ENCODE results near the gene MGMT. TPM values are rescaled to one million over a fixed set of nuclear protein-coding genes. Genes with fewer than 3 reads are reported as not detected.

The MGMT gene
- total and polyA plus RNA-seq, 2 experiments from 2014 or later: 19.3 to 21.9 TPM

- Mint-ChIP-seq H3K4me3 (no peak overlapping the region), H3K36me3 (ENCODE audit: low read depth) (peaks cover 10% of the 10 kb centered on the region), H3K27me3 (ENCODE audit: insufficient read depth, low read depth, poor library complexity) (peaks cover 9% of the 10 kb centered on the region), H3K9me3 (peaks cover 9% of the 10 kb centered on the region), H3K27ac (no peak overlapping the region), H3K4me1 (peaks cover 25% of the 10 kb centered on the region)
- no peak overlapping the region for H3K4me2 ChIP-seq
- H3K79me2 ChIP-seq (replicated peaks; ENCODE audit: insufficient read depth): 0 out of 2 replicates have a peak, but pooled peaks cover 3% of the 10 kb centered on the region
- no peaks in the 10 kb centered on the region; the same call in 1 of the 2 replicates for H4K20me1 ChIP-seq (replicated peaks; ENCODE audit: insufficient read depth)
- no peak overlapping the region for H3K27ac ChIP-seq (ENCODE audit: low read depth)
- TF ChIP-seq ZNF331 (CRISPR knock-in tag; IDR thresholded peaks at IDR 0.05; ENCODE audit: low read depth): no peak
- no peak for TF ChIP-seq EZH2 (IDR thresholded peaks at IDR 0.05; ENCODE audit: low read depth, unreplicated experiment)
- no peak for TF ChIP-seq ETS1 (IDR thresholded peaks at IDR 0.05)
- TF ChIP-seq NANOG (IDR thresholded peaks at IDR 0.05; ENCODE audit: borderline replicate concordance): no peak
- TF ChIP-seq CREB1 (CRISPR knock-in tag; IDR thresholded peaks at IDR 0.05; ENCODE audit: low read depth): no peak
- TF ChIP-seq JUNB (IDR thresholded peaks at IDR 0.05; ENCODE audit: unreplicated experiment): no peak
- no peak for TF ChIP-seq REST (IDR thresholded peaks at IDR 0.05; ENCODE audit: unreplicated experiment)
- DNase-seq (ENCODE audit: low spot score): no peak
- H2AFZ ChIP-seq: no peak overlapping the region
- no peaks in the 10 kb centered on the region for H3K36me3 ChIP-seq (ENCODE audit: insufficient read depth)
- ATAC-seq: no peak
- no peaks in the 10 kb centered on the region for H3K4me1 ChIP-seq (ENCODE audit: insufficient read depth)
- H3K27me3 ChIP-seq (ENCODE audit: insufficient read depth): no peaks in the 10 kb centered on the region
- H3K9me2 ChIP-seq (ENCODE audit: insufficient read depth): 0 out of 2 replicates have a peak, but pooled peaks cover 4% of the 10 kb centered on the region
- no peak overlapping the region for H3K4me3 ChIP-seq
- no peaks in the 10 kb centered on the region for H3F3A ChIP-seq (replicated peaks; ENCODE audit: low read depth)
These were observed 56.8 kb downstream of the MGMT start for GRCh38 chr10:129523723-129524316.

- 0 out of 2 replicates have a peak, but pooled peaks cover 4% of the 10 kb centered on the region for H3K9me2 ChIP-seq (ENCODE audit: insufficient read depth)
- no peak overlapping the region for H3K4me3 ChIP-seq
- ATAC-seq (no peak), DNase-seq (ENCODE audit: low spot score) (no peak)
- no peaks in the 10 kb centered on the region; the same call in 1 of the 2 replicates for H4K20me1 ChIP-seq (replicated peaks; ENCODE audit: insufficient read depth)
- no peak overlapping the region for H3K27ac ChIP-seq (ENCODE audit: low read depth)
- H3K4me3 Mint-ChIP-seq: no peak overlapping the region
- H3K27me3 Mint-ChIP-seq (ENCODE audit: insufficient read depth, low read depth, poor library complexity): peaks cover 6% of the 10 kb centered on the region
- H3K4me1 Mint-ChIP-seq: peaks cover 25% of the 10 kb centered on the region
- H3F3A ChIP-seq (replicated peaks; ENCODE audit: low read depth): no peaks in the 10 kb centered on the region
- no peak overlapping the region for H3K4me2 ChIP-seq
- H3K4me1 ChIP-seq (ENCODE audit: insufficient read depth): no peaks in the 10 kb centered on the region
- H3K27me3 ChIP-seq (ENCODE audit: insufficient read depth): no peaks in the 10 kb centered on the region
- H3K9me3 Mint-ChIP-seq: no peaks in the 10 kb centered on the region; the same call in 2 of the 3 replicates
- H2AFZ ChIP-seq: no peak overlapping the region
- 0 out of 2 replicates have a peak, but pooled peaks cover 2% of the 10 kb centered on the region for H3K79me2 ChIP-seq (replicated peaks; ENCODE audit: insufficient read depth)
- no peaks in the 10 kb centered on the region for H3K36me3 ChIP-seq (ENCODE audit: insufficient read depth)
- H3K27ac Mint-ChIP-seq: no peak overlapping the region
- peaks cover 6% of the 10 kb centered on the region; the same call in 2 of the 3 replicates for H3K36me3 Mint-ChIP-seq (ENCODE audit: low read depth)
- no peak for TF ChIP-seq ZNF114 (CRISPR knock-in tag; IDR thresholded peaks at IDR 0.05)
- no peak for TF ChIP-seq ETS1 (IDR thresholded peaks at IDR 0.05)
- no peak for TF ChIP-seq POLR2AphosphoS5 (IDR thresholded peaks at IDR 0.05; ENCODE audit: low read depth)
- no peak for TF ChIP-seq EZH2phosphoT487 (IDR thresholded peaks at IDR 0.05; ENCODE audit: unreplicated experiment)
- TF ChIP-seq ZNF331 (CRISPR knock-in tag; IDR thresholded peaks at IDR 0.05; ENCODE audit: low read depth): no peak
- no peak for TF ChIP-seq STAT1 (IDR thresholded peaks at IDR 0.05; ENCODE audit: unreplicated experiment)
- no peak for TF ChIP-seq NANOG (IDR thresholded peaks at IDR 0.05; ENCODE audit: borderline replicate concordance)
- TF ChIP-seq EZH2 (IDR thresholded peaks at IDR 0.05; ENCODE audit: low read depth, unreplicated experiment): no peak
- no peak for TF ChIP-seq CTCF (conservative IDR thresholded peaks at IDR 0.05; ENCODE audit: low read depth in 2 of 2)
- no peak for TF ChIP-seq REST (IDR thresholded peaks at IDR 0.05; ENCODE audit: unreplicated experiment)
- no peak for TF ChIP-seq CREB1 (CRISPR knock-in tag; IDR thresholded peaks at IDR 0.05; ENCODE audit: low read depth)
These were observed 57.9 kb downstream of the MGMT start for GRCh38 chr10:129524936-129525335.
